Fibroblast of skin of right biceps (primary cell): Measurements from ENCODE around the gene NPSR1.
"Not testable (repeated sequence)": the region's sequence is repeated elsewhere in the genome, so short reads cannot be mapped to it uniquely, and the experiment has no call there.

Source experiments
- DNase-seq: peaks from one replicate; pipeline ENCODE4 v3.0.0-alpha.2; 2013

The NPSR1 gene

DNA sequence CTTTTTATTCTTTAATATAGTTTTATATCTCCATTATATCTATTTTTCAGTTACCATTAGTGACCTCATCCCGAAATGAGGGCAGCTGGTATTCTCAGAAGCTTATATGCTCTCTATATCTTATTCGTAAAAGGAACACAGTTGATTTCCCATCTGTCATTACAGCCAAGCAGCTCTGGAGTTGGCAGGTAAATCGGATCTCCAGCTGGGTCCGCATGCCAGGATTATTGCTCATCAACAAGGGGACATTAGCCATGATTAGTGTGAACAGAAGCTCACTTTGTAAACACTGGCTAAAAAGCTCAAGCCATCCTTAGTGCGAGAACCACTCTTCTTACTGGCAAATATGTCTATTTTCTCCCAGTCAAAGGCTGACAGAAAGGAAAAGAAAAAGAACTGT, 180.3 kb downstream of the NPSR1 start:
- DNase-seq, result peak; percentile 33

DNA sequence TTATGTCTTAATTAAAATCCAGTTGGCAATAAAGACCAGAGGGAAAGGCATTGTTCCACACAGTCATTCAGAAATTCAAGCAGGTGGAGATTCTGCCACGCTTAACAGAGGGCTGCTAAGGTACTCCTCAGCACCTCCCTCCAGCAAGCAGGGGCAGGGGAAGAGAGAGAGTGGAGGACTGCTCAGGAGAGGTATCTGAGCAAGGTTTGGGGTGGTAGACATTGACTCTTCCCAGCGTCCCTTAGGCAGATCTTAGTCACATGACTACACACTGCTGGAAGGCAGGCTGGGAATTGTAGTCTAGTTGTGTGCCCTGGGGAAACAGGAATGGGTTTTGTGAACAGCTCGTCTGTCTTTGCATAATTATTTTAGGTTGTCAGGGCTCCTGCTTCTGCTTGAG, 181.6 kb downstream of the NPSR1 start:
- DNase-seq, result no peak

DNA sequence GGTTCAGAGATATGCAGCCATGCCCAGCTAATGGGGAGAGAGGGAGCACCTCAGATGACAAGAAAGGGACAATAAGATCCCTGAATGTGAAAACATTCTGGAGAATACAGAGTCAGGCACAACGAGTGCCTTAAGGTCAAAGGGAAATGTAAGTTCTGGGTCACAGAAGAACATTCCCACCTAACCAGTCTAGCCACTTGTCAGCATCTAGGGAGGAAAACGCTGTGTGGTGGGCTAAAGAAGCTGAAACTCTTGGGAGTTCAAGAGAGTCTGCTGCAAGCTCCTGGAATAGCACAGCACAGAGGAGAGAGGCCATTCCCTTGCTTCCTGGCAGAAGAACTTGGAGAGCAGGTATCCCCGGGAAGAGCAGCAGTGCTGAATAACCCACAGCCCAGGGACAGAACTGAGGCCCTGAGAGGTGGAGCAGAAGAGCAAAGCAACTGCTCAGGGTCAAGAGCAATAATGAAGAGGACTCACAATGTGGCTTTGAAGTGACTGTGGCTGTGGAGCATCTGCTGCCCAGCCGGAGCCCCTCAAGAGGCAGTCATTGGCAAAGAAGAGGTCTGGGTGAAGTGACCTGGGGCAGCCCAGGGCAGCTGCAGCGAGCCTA, 182.3 kb downstream of the NPSR1 start:
- DNase-seq, result no peak

DNA sequence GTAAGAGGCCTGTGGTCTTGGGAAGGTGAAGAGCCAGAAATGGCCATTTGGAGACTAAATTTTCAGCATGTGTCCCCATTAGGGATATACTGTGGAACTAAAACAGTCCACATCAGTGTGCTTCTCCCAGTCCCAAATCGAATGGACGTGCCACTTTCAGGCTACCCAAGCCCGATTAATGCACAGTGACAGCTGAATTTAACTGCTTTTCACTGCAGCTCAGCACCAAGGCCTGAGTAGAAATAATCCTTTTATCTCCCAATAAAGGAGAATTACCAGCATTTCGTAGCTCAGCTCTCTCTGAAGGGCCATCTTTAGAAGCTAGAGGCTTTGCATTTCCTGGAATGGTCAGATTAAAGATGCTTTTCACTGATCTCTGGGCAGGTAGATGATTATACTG, 183.3 kb downstream of the NPSR1 start:
- DNase-seq, result no peak

DNA sequence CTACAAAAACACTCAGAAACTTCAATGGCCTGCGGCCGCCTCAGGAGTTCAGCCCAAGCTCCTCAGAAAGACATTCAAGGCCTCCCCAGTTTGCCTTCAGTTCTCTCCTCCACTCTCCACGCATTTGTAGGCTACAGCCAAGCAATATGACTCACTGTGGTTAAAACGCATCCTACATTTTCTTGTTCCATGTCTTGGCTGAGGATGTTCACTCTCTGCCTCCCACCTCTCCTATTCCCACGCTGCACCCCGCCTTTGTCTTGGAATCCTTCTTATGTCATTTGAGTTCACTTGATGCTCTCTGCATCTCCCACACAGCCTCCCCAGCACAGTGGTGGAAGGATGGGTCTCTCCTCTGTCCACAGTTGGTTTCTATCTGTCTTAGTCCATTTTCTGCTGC, 184.8 kb downstream of the NPSR1 start:
- DNase-seq, result peak; percentile 66

DNA sequence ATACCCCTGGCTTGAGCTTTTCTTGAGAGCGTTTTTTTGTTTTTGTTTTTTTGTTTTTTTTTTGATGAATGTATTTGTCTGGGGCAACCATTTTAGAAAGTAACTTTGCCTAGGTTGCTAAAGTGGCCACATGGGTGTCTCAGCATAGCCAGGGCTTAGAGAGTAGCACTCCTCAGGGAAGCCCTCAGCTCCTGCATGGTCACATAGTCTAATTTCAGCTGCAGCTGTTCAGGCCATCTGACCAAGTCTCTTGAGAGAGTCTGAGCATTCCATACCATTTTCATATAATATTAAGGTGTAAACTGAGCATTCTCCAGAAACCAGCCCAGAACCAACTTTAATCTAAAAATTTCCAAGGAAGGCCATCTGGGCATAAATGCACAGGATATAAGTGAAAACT, 186.4 kb downstream of the NPSR1 start:
- DNase-seq, result no peak

DNA sequence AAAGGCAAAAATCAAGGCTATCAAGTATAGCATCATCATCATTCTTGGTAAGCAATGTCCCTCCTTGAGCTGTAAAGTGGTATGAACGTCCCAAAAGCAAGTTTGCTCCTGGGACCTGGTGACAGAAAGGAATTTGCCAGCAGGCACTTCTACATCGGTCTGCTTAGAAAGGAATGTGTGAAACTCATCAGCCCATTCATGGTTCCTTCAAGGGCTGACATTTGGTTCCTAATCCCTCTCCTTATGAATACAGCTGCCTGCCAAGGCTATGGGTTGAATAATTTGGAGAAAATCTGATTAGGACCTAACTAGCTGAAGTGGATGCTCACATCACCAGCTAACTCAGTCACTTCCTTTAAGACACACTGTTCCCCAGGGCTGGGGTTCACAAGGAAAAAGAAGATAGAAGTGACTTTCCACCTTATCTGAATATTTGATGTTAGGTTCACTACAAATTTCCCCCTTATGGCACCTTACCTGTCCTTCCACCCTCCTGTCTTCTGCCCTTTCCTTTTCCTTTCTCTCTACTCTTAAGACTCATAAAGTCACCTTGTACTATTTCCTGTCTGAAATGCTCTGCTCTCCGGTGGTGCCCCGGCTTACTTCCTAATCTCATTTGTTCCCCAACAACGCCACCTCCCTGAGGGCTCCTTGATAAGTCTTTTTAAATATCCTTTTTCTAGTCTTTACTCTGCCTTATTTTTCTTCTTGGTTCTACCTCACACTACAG, 187.1 kb downstream of the NPSR1 start:
- peak; percentile 33 for DNase-seq

DNA sequence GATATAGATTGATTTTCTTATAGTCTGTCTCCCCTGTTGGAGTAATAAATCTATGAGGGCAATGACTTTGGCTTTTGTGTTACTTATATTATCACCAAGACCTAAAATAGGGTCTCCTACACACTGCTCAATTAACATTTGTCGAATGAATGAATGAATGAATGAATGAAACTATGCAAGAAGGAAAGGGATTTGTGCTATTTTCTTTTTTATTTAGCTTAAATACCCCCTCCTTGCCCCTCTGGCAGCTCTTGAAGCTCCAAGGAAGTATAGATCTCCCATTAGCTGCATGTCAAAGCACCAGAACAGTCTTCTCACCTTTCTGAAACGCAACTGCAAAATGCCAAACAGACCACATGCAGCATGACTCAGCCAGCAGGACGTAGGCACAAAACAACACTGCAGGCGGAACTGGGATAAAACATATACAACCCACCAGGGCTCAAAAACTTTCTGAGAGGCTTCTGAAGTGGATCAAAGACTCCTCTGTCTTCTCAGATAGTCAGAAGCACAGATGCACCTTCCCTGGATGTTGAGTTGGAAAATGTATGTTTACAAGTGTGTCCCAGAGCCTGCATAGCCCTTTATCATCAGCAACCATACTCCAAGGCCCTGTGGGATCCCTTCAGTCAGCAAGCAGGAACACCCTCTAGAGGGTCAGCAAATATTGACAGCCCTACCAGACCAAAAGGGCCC, 187.8 kb downstream of the NPSR1 start:
- DNase-seq, result peak; percentile 15

DNA sequence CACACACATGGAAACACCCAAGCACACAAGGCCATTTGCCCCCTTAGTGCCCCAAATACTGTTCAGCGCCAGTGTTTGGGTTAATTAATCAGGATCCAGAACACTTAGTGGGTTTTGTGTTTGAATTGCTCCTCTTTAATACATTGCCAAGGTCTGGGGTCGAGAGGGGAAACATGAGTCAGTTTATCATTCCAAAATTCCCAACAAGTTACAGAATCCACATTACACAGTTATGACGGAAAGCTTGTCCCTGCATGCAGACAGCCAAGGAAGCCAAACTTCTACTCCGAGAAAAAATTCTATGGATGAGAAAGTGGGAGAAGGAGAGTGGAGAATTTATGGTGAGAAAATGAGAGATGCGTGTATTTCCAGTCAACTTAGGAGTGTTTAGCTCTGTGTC, 189.0 kb downstream of the NPSR1 start:
- DNase-seq, result peak; percentile 49

DNA sequence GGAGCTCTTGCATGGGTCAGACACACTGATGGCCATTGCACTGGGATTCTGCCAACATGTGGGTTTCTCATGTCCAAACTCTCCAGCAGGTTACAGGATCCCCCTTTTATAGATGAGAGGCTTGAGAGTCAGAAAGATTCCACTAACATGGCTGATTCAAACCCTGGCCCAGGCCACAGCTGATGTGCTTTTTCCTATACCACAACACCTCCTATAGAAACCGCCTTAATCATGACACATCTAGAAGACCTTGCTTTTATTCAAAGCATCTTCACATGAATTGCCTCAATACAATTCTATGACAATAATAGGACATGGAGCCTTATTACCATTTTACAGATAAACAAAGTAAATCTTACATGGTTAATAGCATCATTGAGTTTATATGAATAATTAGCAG, 190.7 kb downstream of the NPSR1 start:
- no peak for DNase-seq

DNA sequence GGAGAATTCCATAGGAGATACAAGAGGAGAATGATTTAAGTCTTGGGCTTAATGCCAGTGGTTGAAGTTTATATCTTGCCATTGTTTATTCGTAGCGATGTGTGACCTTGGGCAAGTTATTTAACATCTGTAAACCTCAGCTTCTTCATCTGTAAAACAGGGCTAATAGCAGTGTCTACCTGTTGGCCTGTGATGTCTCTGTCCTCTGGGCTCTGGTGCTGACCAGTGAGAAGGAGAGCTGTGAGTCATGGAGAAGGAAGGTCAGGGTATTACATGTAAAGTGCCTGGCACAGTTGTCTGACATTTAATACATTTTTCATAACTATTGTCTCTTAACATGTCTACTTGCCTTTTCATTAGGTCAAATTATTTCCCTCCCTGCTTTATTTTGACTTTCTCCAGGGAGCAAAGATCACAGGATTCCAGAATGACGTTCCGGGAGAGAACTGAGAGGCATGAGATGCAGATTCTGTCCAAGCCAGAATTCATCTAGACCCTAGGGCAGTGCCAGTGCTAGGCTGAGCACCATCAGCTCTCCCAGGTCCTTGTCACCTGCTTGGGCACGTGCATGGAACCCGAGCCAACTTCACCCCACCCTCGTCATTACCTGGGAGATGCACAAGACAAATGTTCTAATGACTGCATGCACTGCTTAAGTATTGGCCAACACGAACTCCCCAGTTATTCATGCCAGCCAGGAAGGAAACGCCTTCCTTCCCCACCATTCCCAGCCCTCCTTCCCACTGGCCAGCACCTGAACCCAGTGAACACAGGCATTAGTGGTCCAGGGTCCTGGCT, 191.3 kb downstream of the NPSR1 start:
- peak; percentile 21 for DNase-seq

DNA sequence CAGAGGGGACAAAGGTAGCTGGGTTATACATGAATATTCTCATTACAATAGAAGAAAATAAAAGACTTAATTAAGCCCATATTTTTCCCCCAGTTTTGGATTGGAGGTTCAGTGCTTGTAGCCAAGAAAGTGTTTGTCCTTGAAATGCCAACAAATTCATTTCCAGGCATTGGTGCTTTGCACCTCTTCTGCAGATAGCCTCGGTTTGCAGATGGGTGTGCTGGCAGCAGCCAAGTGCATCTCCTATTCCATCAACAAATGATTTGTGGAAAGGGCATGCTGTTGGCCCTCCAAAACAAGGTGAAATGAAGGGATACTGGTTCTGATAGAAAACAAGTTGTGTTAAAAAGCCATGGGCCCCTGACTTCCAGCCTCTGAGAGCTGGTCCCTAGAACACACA, 192.0 kb downstream of the NPSR1 start:
- DNase-seq, result no peak

DNA sequence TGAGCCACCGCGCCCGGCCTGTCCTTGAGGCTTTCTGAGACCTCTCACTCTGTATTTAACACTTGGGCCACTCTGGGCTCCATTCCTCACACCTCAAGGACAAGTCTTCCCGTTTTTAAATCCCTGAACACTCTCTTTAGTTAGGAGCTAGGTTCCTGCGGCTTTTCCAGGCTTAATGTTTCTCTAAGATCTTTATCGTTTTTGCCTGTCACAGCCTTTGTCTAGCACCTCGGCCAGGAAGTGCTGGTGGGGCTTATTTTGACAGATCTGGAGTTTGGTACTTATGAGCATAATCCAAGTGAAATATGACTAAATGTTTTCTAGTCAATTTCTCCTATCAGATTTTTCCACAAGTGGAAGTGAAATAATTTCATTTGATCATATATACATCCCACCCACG, 192.7 kb downstream of the NPSR1 start:
- peak; percentile 26 for DNase-seq

DNA sequence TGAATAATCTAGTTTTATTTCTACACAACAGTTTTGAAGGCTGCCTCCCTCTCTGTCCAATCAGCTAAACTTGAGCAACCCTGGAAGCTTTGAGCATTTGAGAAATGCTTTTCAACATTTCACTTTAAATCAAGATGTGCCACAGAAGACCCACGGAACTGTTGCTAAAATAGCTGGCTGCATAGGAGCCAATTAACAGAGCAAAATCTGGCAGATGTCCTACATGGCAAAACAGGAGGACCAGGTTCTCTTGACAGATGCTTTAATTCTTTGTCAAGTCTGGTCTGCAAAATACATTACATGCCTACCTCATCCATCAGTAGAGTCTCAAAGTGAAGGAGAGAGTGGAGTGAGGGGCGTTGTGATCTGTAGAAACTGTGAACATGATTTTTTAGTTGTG, 193.4 kb downstream of the NPSR1 start:
- DNase-seq, result no peak

DNA sequence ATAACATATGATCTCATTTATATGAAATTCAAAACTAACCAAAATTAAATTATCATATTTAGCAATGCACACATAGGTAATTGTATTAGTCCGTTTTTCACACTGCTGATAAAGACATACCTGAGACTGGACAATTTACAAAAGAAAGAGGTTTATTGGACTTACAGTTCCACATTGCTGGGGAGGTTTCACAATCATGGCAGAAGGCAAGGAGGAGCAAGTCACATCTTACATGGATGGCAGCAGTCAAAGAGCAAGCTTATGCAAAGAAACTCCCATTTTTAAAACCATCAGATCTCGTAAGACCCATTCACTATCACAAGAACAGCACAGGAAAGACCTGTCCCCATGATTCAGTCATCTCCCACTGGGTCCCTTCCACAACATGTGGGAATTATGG, 200.4 kb downstream of the NPSR1 start:
- not testable (repeated sequence) for DNase-seq

DNA sequence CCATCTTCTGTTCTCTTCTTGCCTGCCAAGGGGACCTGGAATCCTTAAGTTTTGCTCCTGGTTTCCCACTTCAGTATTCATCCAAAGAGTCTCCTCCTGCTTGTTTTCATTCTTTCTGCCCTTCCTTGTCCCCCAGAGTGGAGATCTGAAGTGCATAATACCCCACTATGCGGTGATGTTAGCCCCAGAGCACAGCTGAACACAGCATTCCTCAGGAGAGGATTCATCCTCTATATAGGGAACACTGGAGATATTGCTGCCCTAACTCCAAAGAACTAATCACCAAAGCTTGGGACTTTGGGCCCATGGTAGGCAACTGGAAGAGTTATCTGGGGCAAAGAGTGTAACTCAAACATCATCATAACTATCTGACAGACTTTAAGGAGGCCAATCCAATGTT, 201.3 kb downstream of the NPSR1 start:
- peak; percentile 42 for DNase-seq

DNA sequence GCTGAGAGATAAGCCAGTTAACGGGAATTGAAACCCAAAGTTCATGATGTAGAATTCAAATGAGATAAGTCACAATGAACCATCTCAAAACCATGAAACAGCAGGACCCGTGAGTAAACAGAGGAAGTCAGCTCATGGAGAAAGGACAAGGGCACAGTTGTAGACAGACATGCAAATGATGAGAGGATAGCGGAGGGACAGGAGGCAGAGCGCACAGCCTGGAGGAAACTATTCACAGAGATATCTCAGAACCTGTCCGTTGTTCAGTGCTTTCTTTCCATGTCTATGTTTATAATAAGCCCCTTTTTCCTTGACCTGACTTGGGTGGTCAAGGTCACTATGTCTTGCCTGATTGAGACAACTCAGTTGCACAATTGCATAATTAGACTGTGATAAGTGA, 208.2 kb downstream of the NPSR1 start:
- DNase-seq, result not testable (repeated sequence)

DNA sequence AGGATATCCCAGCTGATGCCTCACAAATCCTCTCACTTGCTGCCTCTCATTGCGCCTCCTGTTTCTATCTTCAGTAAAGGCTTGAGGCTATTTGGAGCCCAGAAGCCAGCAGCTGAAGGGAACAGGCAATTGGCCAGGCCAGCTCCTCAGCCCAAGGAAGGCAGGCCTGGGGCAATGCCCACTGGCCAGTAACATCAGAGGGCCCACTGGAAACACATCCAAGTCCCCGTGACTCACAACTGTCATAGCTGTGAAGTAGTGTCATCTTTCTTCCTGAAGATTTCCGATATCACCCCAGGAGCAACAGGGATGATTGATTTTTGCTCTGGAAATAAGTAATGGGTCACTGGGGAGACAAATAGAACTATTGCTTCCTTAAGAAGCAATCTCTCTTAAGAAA, 209.3 kb downstream of the NPSR1 start:
- DNase-seq, result not testable (repeated sequence)

DNA sequence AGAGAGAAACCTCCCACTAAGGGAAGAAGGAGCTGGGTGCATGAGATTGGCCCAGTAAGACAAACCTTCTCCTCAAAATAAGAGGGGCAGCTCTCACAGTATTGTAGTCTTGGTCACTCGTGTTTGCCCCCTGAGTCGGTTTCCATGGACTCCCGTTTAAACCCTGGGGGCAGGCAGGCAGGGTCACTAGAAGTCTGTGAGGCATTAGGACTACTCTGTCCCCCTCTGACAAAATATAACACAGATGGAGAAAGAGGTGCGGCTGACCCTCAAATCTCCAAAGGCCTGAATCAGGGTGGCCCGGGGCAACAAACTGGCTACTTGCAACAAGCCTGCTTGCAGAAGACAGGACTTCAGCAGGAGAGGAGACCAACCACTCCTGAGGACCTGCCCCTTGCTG, 210.6 kb downstream of the NPSR1 start:
- DNase-seq, result not testable (repeated sequence)

DNA sequence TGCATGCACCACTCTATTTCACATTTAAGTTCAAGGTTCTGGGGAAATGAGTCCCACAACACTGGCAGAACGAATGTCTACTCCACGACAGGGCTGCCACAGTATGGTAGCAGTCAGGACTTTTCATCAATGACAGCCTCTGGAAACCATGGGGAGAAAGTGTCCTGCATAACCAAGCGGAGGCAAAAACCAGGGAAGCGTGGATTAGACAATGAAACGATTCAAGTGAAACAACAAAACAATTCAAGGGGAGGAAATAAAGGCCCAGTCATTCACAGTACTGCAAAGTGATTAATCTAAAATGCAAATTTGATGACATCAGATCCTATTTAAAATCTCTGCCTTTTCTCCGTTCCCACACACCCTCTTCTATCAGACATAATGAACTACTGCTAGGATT, 211.0 kb downstream of the NPSR1 start:
- DNase-seq, result no peak

DNA sequence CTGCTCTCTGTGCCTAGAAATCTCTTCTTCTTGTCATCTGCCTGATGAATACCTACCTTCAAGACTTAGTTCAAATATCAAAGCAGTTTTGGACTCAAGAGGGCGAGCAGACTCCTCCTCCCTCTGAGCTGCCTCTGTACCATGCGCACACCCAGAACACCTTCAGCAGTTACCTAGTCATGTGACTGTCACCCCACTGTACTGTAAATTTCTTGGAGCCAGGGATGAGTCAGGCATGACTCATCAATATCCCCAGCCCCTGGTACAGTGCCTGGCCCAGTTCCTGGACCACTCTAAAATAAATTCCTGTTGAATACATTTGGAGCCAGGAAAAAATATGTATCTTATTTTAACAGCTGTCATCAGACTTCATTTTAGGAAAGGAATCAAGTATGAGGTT, 212.0 kb downstream of the NPSR1 start:
- not testable (repeated sequence) for DNase-seq

DNA sequence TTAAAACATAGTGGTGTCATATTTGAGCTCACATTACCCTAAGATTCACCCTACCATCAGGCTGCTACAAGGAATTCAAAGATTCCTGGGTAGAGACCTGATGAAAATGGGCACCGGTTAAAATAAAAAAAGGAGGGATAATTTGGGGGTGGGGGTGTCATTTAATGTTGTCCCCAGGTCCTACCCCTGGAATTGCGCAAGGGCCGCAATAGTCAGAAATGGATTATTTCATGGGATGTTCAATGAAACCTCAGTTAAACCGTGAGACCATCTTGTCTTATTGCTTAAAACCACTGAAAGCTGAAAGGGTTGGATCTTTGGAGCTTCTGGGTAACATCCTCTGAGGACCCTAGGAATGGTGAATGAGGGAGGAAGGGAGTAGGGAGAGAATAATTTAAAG, 216.3 kb downstream of the NPSR1 start:
- not testable (repeated sequence) for DNase-seq

DNA sequence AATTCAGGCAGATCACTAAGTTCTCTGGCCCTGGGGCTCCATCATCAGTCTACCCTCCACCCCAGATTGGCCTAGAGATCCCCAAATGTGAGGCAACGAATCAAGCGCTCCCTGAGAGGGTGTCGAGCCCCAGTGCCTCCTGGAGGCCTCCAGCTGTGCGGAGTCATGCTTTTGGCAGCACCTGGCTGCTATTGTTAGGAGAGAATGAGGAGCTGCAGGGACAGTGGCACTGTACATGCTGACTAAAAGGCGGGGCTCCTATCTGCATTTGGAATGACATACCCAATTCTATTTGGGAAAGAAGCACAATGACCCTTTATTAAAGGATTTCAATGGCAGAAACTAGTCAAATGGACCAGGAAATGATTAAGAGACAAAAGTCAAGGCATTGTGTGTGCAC, 217.5 kb downstream of the NPSR1 start:
- no peak for DNase-seq
